Eye (tissue), 1 donor: Measurements from ENCODE around the gene CTPS1.

Experiments used
- DNase-seq: peaks from one replicate; pipeline ENCODE4 v3.0.0-alpha.2; 2015

The CTPS1 gene

DNA sequence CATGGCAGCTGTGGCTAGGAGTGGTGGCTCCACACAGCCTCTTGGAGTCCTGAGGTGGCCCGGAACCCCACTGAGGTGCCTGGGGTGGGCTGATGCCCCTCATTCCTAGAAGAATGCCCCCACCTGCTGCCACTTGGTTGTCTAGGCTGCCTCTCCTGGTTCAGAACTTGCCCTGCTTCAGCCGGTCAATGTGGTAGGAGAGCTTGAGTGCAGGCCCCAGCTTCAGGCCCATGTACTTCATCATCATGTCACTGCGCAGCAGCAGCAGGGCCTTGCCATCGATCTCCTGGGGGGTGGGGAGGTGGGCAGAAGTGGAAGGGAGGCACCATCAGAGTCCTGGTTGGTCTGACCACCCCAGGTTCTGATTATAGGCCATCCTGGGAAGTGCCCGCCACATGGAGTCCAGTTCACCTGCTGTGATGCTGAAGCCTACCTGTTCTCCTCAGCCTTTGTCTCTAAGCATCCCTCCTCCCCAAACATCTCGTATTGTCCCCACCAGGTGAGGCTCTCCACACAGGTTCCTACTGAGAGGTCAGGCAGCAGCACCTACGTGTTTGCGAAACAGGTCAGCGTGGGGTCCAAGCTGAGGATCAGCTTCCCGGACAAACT is 48.6 kb downstream of the CTPS1 start:
- no peak for DNase-seq

DNA sequence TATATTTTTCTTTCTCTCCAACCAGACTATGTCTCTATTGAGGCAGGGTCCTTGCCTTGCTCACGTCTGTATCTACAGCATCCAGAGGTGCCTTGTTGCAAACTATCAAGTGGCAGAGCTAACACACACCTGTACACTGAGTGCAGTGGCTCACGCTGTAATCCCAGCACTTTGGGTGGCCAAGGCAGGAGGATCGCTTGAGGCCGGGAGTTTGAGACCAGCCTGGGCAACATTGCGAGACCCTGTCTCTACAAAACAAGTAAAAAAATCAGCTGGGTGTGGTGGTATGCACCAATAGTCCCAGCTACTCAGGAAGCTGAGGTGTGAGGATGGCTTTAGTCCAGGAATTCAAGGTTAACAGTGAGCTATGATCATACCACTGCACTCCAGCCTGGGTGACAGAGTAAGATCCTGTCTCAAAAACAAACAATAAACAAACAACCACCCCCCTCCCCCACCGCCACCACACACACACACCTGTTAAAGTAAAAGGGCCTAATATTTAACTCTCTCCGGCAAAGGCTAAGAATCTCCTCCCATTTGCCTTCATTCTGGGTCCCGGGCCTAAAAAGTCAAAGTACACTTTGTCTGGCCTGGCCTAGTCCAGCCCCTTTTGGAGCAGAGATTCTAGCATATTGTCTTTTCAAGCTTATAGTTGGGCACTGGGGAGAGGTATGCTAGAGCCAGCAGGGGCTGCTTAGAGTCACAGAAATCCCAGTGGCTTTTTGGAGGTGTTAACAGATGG is 51.5 kb downstream of the CTPS1 start:
- no peak for DNase-seq

DNA sequence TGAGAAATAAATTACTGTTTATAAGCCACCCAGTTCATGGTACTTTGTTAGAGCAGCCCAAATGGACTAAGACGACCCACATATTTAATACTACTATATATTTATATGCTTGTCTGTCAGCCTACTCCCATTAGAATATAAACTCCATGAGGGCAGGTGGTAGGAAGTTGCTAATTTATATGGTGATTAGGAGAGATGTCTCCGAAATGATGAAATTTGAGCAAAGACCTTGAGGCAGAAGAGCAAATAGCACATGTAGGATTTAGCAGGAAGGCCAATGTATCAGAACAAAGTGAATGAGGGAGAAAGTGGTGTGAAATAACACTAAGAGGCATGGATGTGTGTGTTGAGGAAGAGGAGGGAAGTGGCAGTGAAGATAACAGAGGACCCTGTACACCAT is 52.7 kb downstream of the CTPS1 start:
- no peak for DNase-seq

DNA sequence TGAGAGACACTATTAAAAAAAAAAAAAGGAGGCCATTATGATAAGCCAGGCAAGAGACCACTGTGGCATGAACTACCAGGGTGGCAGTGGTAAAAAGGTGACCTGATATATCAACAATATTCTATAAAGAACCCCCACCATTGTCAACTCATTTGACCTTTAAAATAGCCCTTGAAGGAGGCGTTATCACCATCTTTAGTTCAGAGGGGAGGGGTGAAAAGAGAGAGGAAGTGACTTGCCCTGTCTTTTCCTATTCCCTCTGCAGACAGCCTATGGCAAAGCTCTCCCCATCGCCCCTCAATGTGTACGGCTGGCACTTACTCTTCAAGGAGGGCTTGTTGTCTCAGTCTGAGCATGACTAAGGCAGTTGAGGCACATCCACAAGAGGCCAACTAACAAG is 53.8 kb downstream of the CTPS1 start:
- DNase-seq, result no peak

GRCh38 chr1:41037116-41037903 is 57.8 kb downstream of the CTPS1 start:
- DNase-seq, result no peak

DNA sequence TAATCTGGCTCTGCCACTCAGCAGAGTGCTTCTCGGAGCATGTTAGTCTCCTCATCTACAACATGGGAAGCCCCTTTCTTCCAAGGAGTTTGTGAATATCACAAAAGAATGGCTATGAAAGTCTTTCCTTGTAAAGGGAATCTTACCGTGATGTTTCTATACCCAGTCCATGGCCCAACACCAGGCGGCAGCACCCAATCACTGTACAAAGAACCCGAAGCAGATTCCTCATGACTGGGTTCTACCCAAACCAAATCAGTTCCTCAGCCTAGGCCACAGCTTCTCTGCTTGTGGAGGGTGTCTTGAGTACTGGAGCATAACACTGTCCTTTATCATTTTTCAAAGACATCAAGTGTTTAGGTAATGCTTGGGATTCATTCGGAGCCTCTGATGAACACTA is 58.6 kb downstream of the CTPS1 start:
- no peak for DNase-seq

GRCh38 chr1:41041614-41042270 is 62.2 kb downstream of the CTPS1 start:
- no peak for DNase-seq

DNA sequence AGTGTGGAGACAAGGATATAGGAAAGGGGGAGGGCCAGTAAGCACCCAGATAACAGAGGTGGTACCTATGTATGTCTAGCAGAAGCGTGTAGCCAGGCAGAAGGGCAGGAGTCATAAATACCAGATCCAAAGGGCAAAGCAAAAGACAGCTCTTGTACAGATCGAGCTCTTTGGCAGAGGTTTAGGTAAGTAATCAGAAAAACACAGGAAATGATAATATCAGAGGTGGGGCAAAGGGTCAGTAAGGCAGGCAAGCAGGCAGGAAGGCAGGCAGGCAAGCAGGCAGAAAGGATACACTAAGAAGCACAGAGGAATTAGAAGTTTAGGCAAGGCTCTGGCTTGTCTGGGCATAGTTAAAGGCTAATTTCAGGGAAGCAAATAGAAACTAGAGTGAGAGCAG is 64.7 kb downstream of the CTPS1 start:
- DNase-seq, result no peak

DNA sequence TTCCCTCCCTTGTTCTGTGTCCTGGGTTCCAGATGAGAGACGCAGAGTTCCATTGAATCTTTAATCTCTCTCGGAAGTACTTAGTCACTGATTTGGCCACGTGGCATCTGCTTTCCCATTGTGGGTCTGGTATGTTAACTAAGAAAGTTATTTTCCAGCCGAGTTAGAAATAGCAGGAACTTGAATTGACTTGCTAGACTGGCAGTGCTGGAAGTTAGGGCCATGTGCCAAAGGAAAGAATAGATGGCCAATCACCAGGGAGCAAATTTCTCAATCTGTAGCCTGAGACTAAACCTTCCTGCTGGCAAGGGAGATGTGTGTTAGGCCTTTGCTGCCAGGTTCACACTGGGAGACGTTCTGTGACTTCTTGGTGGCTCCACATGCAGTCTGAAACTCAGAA is 66.2 kb downstream of the CTPS1 start:
- no peak for DNase-seq

DNA sequence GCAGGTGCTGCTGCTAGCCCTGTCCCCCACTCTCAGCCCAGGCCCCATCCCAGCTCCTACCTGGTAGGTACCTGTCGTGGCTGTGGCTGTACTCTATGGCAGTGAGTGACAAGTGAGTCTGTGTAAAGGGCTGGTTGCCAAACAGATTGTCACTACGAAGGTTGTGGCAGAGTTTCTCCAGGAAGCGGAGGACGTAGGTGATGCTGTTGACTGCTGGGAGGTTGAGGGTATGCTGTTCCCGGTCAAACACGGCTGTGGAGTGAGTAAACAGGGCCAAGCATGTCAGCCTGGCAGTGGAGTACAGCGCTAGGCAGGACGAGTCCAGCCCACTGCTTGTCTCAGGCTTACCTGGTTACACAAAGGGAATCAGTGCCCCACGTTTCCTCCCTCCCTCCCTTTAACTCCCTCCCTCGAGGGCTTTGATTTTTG is 66.9 kb downstream of the CTPS1 start:
- no peak for DNase-seq

- DNase-seq, result no peak
Measured at GRCh38 chr1:41048540-41048939, 69.0 kb downstream of the CTPS1 start.

- DNase-seq, result no peak
Measured at GRCh38 chr1:41051022-41051421, 71.5 kb downstream of the CTPS1 start.

DNA sequence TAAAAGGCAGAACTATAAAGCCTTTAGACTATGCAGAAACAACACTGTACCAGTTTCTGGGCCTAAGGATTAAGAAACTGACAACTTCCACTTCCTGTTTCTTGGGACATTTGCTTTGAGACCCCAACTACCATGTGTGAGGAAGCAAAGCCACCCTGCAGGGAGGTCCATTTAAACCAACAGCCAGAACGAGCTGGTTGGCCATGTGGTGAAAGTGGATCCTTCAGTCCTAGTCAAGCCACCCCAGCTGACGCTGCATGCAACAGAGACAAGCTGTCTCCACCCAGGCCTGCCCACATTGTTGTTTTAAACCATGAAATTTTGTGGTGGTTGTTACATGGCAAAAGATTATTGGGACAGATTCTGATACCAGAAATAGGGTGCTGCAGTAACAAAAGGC is 73.8 kb downstream of the CTPS1 start:
- DNase-seq, result no peak

GRCh38 chr1:41056907-41057306 is 77.4 kb downstream of the CTPS1 start:
- DNase-seq, result no peak
